DOHH2 (cell line): ENCODE results near the gene LRRC1.

Source experiments
- H3F3A ChIP-seq: fragments of 200-600 bp; sonication (generic), shearing (Covaris generic); 2 replicates; pipeline ENCODE4 v1.6.0; 2016; ENCODE audit warnings: antibody characterized with exemption, mild to moderate bottlenecking; ENCODE audit not compliant: control insufficient read depth, insufficient read depth
- H3K27ac ChIP-seq: fragments of 200-600 bp; sonication (generic); 2 replicates; pipeline ENCODE4 v1.5.1; 2014; ENCODE audit warnings: low read depth, mild to moderate bottlenecking, low read length, moderate library complexity
- H3K27me3 ChIP-seq: fragments of 200-600 bp; sonication (generic); 2 replicates; pipeline ENCODE4 v1.6.1; 2014; ENCODE audit warnings: mild to moderate bottlenecking, low read length, mixed read lengths; ENCODE audit not compliant: control insufficient read depth
- H3K36me3 ChIP-seq: fragments of 200-600 bp; sonication (generic); 2 replicates; pipeline ENCODE4 v1.6.1; 2014; ENCODE audit warnings: mild to moderate bottlenecking, low read length, moderate library complexity, mixed read lengths; ENCODE audit not compliant: control insufficient read depth
- H3K4me1 ChIP-seq: fragments of 200-600 bp; sonication (generic); 2 replicates; pipeline ENCODE4 v1.6.1; 2014; ENCODE audit warnings: mild to moderate bottlenecking, low read length, mixed read lengths; ENCODE audit not compliant: control insufficient read depth
- H3K4me2 ChIP-seq: fragments of 200-600 bp; sonication (generic); 2 replicates; pipeline ENCODE4 v1.6.0; 2014; ENCODE audit warnings: mild to moderate bottlenecking, low read length, moderate library complexity
- H3K4me3 ChIP-seq: fragments of 200-600 bp; sonication (generic); 2 replicates; pipeline ENCODE4 v1.5.1; 2014; ENCODE audit warnings: mild to moderate bottlenecking, low read length, mixed read lengths
- H3K79me2 ChIP-seq: fragments of 200-600 bp; sonication (generic); 2 replicates; pipeline ENCODE4 v1.6.1; 2014; ENCODE audit warnings: mild to moderate bottlenecking, low read length, mixed read lengths; ENCODE audit not compliant: control insufficient read depth
- H3K9me2 ChIP-seq: fragments of 200-600 bp; sonication (generic); replicated peaks from 2 replicates; pipeline ENCODE4 v1.6.1; 2014; ENCODE audit warnings: mild to moderate bottlenecking, low read length, mixed read lengths; ENCODE audit not compliant: control insufficient read depth
- H3K9me3 ChIP-seq: fragments of 200-600 bp; sonication (generic); 2 replicates; pipeline ENCODE4 v1.6.1; 2014; ENCODE audit warnings: antibody characterized with exemption, low read length, mixed read lengths; ENCODE audit not compliant: control insufficient read depth, insufficient read depth
- H4K20me1 ChIP-seq: fragments of 200-600 bp; sonication (generic); 2 replicates; pipeline ENCODE4 v1.6.0; 2014; ENCODE audit warnings: low read depth, mild to moderate bottlenecking, antibody characterized with exemption, low read length, moderate library complexity; ENCODE audit not compliant: control insufficient read depth, insufficient read depth
- EZH2phosphoT487 ChIP-seq: fragments of 200-600 bp; sonication (generic); IDR thresholded peaks from 2 replicates; pipeline ENCODE4 v1.6.1; 2017; ENCODE audit warnings: borderline replicate concordance, mild to moderate bottlenecking, antibody characterized with exemption, low read length, moderate library complexity, mixed read lengths
- TF ChIP-seq, protein P1 (sequence below): fragments of 200-600 bp; sonication (generic); IDR thresholded peaks from one replicate; pipeline ENCODE4 v1.5.1; 2014; ENCODE audit warnings: antibody characterized with exemption, mild to moderate bottlenecking, low read depth, low read length; ENCODE audit not compliant: poor library complexity, severe bottlenecking

LRRC1 gene

GRCh38 chr6:53796791-53797190, 2.0 kb downstream of the LRRC1 start:
- H3K36me3 ChIP-seq = no peaks in the 10 kb centered on the region
- peak overlapping the region; percentile 89 for H3K4me2 ChIP-seq
- peaks cover 18% of the 10 kb centered on the region for H3K79me2 ChIP-seq
- H3K27me3 ChIP-seq = peaks cover 16% of the 10 kb centered on the region
- TF ChIP-seq, protein P1, sequence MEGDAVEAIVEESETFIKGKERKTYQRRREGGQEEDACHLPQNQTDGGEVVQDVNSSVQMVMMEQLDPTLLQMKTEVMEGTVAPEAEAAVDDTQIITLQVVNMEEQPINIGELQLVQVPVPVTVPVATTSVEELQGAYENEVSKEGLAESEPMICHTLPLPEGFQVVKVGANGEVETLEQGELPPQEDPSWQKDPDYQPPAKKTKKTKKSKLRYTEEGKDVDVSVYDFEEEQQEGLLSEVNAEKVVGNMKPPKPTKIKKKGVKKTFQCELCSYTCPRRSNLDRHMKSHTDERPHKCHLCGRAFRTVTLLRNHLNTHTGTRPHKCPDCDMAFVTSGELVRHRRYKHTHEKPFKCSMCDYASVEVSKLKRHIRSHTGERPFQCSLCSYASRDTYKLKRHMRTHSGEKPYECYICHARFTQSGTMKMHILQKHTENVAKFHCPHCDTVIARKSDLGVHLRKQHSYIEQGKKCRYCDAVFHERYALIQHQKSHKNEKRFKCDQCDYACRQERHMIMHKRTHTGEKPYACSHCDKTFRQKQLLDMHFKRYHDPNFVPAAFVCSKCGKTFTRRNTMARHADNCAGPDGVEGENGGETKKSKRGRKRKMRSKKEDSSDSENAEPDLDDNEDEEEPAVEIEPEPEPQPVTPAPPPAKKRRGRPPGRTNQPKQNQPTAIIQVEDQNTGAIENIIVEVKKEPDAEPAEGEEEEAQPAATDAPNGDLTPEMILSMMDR = no peak
- no peak for TF ChIP-seq EZH2phosphoT487
- no peak overlapping the region for H3K4me3 ChIP-seq
- H3F3A ChIP-seq = no peaks in the 10 kb centered on the region
- H3K27ac ChIP-seq = no peak overlapping the region
- H4K20me1 ChIP-seq = no peaks in the 10 kb centered on the region
- H3K4me1 ChIP-seq = peaks cover 21% of the 10 kb centered on the region
- H3K9me2 ChIP-seq = no peaks in the 10 kb centered on the region
- no peaks in the 10 kb centered on the region for H3K9me3 ChIP-seq

DNA sequence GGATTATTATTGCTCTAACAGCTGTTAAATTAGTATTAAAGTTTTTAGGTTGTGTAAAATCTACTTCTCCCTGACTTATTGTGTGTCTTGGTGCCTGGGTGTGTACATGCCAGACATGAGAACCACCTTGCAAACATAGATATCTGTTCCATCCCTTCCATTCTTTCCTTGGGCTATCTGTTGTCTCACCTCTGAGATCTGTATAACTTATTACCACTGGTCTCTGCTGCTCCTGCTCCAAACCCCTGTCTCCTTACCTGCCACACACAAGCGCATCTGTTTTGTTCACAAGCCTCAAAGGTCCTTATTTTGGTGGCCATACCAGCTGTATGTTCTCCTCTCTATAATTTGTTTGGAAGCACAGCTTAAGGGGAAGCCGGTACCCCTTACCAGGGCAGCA, 2.5 kb downstream of the LRRC1 start:
- H4K20me1 ChIP-seq = no peaks in the 10 kb centered on the region
- no peaks in the 10 kb centered on the region for H3K9me3 ChIP-seq
- peaks cover 16% of the 10 kb centered on the region for H3K27me3 ChIP-seq
- H3K4me3 ChIP-seq = no peak overlapping the region
- H3K9me2 ChIP-seq = no peaks in the 10 kb centered on the region
- peaks cover 21% of the 10 kb centered on the region for H3K4me1 ChIP-seq
- H3K4me2 ChIP-seq = no peak overlapping the region
- no peak overlapping the region for H3K27ac ChIP-seq
- TF ChIP-seq EZH2phosphoT487 = no peak
- peaks cover 20% of the 10 kb centered on the region for H3K79me2 ChIP-seq
- no peaks in the 10 kb centered on the region for H3K36me3 ChIP-seq
- H3F3A ChIP-seq = no peaks in the 10 kb centered on the region

GRCh38 chr6:53799340-53799739, 4.5 kb downstream of the LRRC1 start:
- peaks cover 23% of the 10 kb centered on the region for H3K79me2 ChIP-seq
- peaks cover 9% of the 10 kb centered on the region for H3K4me1 ChIP-seq
- no peaks in the 10 kb centered on the region for H3F3A ChIP-seq
- H4K20me1 ChIP-seq = no peaks in the 10 kb centered on the region
- no peak for TF ChIP-seq EZH2phosphoT487
- TF ChIP-seq, protein P1 = no peak
- no peak overlapping the region for H3K4me2 ChIP-seq
- H3K9me2 ChIP-seq = no peaks in the 10 kb centered on the region
- H3K36me3 ChIP-seq = no peaks in the 10 kb centered on the region
- H3K27me3 ChIP-seq = peaks cover 16% of the 10 kb centered on the region
- H3K4me3 ChIP-seq = no peak overlapping the region
- no peaks in the 10 kb centered on the region for H3K9me3 ChIP-seq
- no peak overlapping the region for H3K27ac ChIP-seq

DNA sequence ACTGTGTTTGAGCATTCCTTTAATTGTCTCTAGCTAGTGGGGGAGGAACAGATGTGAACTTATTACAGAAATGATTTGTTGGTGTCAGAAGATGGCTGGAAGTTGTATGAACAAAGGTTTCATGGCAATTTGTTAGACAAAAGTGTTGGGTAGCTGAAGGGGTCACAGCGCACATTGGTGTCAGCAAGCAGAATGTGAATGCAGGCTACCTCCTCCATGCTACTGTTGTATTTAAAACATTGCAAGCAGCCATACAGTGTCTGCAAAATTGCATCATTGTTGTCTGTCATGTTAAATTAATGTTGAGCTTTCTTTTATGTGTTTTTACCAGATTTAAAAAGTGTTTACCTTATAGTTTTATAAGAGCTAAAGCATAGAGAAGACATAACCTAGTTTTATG, 6.2 kb downstream of the LRRC1 start:
- no peaks in the 10 kb centered on the region for H3F3A ChIP-seq
- H3K27me3 ChIP-seq = peaks cover 7% of the 10 kb centered on the region
- peaks cover 14% of the 10 kb centered on the region for H3K79me2 ChIP-seq
- no peaks in the 10 kb centered on the region for H4K20me1 ChIP-seq
- H3K4me3 ChIP-seq = no peak overlapping the region
- H3K9me3 ChIP-seq = no peaks in the 10 kb centered on the region
- H3K4me1 ChIP-seq = peaks cover 4% of the 10 kb centered on the region
- H3K4me2 ChIP-seq = no peak overlapping the region
- H3K27ac ChIP-seq = no peak overlapping the region
- no peak for TF ChIP-seq EZH2phosphoT487
- TF ChIP-seq, protein P1 = no peak
- no peaks in the 10 kb centered on the region for H3K36me3 ChIP-seq
- H3K9me2 ChIP-seq = no peaks in the 10 kb centered on the region
